Stimulated activated CD8-positive, alpha-beta memory T cell treated with anti-CD3 and anti-CD28 coated beads, Interleukin-15, amount 100 ng/mL, for 24 hours (primary cell): ENCODE data around the gene ANXA1.
"Not testable (repeated sequence)": the region's sequence is repeated elsewhere in the genome, so short reads cannot be mapped to it uniquely, and the experiment has no call there.

Experiments
- DNase-seq: peaks from one replicate; pipeline ENCODE4 v3.0.0-alpha.2; 2020; ENCODE audit warnings: low read depth

The ANXA1 gene

DNA sequence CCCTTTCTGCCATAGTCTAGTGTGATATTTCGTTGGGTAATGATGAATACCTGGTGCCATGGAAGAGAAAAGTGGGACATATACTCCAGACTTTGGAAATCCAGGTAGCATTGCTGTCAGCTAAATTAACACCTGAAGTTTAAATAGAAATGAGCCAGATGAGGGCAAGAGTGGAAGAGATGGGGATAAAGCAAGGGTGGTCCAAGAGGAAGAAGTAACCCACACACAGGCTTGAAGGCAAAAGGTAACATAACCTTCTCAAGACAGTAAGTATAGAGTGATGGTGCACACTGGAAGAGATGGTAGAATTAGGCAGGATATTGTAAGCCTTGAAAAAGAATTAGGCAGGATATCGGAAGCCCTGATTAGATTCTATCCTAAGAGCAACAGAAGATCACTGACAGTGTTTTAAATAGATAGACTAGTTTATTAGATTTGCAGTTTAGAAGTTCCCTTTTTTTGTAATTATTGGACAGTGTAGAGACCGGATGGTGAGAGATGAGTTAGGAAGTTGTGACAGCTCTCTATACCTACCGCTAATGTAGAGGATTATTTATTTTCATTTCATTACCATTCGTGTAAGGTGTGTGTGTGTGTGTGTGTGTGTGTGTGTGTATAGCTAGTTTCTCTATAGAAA is 16.8 kb downstream of the ANXA1 start:
- no peak for DNase-seq

DNA sequence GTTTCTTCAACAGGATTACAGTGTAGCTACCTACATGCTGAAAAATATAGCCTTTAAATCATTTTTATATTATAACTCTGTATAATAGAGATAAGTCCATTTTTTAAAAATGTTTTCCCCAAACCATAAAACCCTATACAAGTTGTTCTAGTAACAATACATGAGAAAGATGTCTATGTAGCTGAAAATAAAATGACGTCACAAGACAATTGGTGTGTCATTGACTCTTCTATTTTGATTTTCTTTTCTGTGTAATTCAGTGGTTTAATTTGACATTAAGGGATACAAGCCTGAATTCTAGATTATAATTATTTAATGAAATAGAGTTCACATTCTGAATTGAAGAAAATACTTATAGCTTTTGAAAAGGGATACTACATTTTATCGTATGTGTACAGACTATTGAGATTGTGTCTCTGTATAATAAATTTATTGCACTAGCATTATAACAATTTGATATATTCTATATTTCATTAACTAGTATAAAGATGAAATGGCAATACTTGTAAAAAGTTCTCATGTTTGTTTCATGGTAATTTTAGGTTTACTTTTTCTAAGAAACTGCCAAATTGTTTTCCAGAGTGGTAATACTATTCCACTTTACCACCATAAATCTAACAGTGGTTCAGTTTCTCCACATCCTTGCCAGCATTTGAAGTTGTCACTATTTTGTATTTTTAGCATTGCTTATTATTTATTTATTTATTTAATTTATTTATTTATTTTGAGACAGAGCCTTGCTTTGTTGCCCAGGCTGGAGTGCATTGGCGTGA is 18.7 kb downstream of the ANXA1 start:
- DNase-seq = no peak

DNA sequence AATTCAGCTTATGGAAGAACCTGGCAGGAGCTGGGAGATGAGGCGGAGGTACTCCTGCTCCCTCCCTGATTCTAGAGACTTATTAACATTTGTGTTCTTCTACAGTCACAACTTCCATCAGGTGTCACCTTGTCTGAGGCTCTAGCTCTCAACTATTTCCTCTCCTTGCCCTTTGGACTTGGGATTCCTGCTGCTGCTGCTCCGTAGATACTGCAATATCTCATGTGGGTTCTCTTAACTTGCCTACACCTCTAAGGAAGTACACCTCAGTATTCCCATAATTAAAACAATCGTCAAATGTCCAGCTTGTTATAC is 21.2 kb downstream of the ANXA1 start:
- DNase-seq = no peak

DNA sequence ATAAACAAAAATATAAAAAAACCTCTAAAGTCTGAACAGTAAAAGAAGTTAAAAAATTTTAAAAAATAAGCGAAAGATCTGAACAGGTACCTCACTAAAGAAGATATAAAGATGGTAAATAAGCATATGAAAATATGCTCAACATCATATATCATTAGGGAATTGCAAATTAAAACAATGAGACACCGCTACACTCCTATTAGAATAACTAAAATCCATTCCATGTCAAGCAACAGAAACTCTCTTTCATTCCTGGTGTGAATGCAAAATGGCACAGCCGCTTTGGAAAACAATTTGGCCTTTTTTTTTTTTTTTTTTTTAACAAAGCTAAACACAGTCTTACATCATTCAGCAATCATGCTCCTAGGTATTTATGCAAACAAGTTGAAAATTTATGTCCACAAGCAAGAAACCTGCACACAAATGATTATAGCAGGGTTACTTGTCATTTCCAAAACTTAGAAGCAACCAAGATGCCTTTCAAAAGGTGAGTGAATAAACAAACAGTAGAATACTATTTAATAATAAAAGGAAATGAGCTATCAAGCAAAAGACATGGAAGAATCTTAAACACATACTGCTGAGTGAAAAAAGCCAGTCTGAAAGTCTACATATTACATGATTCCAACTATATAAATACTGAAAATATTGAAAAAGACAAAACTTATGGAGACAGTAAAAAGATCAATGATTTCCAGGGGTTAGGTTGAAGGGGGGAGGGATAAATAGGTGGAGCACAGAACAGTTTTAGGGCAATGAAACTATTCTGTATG is 22.1 kb downstream of the ANXA1 start:
- no peak for DNase-seq

DNA sequence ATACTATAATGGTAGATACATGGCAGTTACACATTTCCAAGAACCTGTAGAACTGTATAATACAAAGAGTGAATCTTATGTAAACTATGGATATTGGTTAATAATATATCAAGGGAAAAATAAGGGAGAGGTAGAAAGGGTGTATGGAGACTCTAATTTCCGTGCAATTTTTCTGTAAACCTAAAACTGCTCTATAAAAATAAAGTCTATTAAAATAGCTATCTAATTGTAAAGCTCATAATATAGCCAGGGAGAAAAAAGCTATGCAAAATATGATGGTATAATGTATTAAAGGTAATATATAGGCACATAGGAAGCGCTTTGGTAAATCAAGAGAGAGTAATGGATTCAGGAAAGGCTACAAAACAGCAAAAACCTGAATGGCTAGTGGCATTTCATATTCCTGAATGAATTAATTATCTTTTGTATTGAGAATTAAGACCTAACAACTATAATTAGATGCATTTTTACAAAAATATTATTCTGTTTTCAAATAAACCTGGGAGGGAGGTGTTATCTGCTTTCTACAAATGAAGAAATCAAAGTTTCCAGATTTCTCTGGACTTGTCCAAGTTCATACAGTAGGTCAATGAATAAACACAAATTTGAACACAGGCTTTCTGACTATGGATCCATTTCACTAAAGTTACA is 22.8 kb downstream of the ANXA1 start:
- DNase-seq = no peak

DNA sequence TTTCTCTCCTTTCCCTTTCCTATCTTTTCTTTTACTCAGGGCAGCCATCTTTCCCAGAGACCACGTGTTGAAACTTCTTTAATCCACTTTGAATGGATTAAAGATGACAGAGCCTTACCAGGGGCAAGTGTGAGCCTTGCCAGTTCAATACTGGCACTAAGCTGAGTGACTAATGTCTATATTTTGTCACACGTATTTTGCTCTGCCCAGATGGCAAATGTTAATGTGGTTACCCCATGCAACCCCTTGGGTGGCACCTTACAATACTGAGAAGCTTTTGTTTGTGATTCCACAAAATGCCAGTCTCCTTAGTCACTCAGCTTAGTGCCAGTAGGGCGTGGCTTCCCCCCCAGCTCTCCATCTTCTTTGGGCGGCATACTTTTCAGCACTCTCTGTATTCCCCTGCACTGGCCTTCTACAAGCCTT is 24.8 kb downstream of the ANXA1 start:
- DNase-seq = no peak

DNA sequence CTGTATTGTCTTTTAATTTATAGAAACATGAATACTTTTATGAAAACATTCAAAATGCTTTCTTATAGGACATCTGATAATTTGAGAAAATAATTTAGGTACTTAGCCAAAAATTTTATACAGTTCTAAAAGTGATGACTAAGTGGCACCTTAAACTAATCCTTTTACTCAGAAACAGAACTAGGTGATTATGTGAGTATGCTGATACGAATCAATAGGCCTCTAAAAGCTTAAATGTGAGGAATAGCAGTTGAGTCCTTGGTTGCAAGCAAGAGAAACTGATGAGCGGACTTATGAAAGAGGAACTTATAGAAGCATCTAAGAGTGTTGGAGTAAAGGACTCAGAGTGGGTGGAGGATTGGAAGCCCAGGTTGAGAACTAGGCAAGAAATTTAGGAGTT is 26.4 kb downstream of the ANXA1 start:
- no peak for DNase-seq

DNA sequence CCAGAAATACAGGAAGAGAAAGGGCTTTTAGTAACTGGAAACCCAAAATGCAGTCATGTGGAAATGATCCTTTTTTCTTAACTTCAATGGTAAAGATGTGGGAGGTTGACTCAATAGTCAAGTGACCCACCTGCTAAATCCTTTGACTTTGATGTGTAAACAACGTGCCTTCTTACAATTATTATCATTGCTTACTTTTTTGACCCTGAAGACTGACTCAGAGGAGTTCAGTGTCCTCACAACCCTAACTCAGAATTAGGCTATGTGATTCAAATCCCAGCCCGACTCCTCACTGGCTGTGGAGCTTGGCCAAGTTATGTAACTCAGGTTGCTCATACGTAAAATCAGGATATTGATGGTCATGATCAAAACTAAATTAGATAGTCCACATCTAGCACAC is 27.9 kb downstream of the ANXA1 start:
- no peak for DNase-seq

DNA sequence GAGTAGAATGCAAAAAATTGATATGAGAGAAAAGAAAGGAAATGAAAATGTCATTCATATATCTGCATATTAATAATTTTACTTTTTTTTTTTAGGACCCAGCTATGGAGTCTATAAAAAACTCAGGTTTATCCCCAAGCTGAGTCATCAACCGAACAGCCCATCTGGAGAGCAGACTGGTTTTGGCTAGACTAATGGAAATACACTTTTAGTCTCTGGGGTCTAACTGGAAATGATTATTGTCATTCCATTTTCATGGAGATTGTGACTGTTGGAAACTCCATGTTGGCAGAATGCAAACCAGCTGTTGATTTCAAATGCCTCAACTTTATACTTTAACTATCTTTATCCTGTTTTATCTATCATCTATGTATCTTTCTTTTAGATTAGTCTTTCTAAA is 28.7 kb downstream of the ANXA1 start:
- no peak for DNase-seq

DNA sequence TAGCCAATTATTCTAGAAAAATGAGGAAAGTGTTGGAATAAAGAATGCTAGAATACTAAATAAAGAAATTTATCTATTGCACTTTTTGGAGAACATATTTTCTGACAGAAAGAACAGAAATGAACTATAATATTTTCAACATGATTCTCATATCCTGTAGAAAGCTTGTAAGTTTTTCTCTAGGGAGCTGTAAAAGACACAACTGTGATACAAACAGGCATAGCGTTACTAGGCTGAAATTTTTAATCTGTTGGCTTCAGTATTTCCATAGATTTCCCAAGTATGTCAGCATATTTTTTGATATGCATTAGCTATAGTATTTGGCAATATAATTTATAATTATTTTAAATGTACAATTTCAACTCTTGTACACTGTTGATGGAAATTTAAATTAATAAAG is 31.3 kb downstream of the ANXA1 start:
- no peak for DNase-seq

DNA sequence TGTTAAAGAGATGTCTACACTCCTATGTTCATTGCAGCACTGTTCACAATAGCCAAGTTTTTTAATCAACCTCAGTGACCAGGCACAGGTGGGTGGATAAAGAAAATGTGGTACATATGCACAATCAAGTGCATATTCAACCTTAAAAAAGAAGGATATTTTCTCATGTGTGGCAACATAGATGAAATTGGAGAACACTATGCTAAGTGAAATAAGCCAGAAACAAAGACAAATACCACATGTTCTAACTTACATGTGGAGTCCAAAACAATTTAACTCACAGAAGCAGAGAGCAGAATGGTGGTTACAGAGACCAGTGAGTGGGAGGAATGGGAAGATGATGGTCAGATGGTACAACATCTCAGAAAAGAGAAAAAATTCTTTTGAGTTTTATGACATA is 31.8 kb downstream of the ANXA1 start:
- DNase-seq = no peak

DNA sequence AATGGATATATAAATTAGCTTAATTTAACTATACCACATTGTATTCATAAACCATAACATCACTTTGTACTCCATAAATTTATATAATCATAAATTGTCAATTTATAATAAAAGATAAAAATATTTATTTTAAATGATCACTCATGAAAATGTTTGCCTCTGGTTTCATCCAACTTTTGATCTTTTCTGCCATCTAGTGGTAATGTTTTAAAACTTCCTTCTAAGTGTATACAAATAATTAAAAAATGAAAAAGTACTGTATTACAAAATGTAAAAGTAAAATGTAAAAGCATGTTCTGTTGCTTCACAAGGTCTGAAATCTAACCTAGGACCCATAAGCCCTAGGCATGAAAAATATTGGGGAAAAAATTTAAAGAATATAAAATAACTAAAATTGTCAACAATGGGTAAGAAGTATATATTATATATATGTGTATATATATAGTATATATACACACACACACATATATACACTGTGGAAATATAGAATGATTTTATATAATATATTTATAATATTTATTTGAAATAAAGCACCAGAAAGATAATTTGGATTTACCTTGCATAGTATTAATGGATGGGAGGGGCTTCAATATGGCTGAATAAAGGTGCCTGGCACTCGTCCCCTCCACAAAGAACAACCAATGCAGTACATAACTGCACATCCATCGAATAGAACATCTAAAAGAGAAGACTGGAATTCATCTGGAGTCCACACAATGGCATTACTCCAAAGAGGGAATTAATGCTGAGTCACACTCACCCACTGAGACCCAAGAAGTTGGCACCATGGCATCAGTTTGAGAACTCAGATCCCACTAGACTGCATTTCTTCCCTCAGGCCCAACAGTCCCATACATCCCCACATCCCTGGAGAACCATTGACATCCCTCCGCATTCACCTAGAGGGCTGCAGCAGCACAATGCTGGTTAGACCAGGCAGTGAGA is 32.5 kb downstream of the ANXA1 start:
- no peak for DNase-seq

DNA sequence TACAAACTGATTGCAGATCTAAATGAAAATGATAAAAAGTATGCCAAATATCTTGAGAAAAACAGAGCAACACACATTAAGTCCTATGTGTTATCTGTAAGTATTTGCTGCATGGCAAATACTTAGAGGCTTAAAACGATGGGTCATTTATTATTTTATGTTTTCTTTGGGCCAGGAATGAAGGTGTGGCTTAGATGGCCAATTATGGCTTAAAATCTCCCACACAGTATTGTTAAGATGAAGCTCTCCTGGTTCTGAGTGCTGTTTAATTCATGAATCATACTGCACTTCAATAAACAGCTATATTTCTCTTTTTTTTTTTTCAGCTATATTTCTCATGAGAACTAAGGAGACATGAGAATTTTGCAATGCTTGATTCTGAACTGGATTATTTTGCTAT is 39.4 kb downstream of the ANXA1 start:
- DNase-seq = not testable (repeated sequence)

DNA sequence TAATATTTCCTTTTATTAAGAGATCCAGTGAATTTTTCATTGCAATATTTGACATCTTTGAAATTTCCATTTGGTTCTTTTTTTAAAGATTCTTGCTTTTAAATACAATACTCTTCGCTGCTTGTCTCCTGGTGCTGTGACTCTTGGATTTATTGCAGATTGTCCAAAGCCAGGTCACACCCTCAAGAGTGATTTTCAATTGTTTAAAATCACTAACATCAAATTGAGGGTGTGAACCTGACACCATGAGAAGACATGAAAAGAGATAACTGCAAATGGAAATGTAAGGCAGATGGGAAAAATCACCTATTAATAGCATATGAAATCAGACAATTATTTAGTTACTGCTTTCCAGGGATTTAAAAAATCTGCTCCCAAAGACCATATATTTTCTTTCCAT is 42.6 kb downstream of the ANXA1 start:
- no peak for DNase-seq

DNA sequence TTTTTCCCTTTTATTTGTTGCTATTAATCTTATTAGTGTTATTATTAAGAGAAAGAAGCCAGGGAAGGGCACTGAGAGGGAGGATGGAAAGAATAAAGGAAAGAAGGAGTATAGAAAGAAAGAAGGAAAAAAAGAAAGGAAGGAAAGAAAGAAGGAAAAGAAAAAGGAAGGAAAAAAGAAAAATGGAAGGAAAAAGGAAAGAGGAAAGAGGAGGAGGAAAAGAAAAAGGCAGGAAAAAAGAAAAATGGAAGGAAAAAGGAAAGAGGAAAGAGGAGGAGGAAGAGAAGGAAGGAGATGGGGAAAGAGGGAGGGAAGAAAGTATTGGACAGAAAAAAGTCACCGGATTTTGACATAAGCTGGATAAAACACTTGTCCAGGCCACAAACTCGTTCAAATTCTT is 47.8 kb downstream of the ANXA1 start:
- no peak for DNase-seq

DNA sequence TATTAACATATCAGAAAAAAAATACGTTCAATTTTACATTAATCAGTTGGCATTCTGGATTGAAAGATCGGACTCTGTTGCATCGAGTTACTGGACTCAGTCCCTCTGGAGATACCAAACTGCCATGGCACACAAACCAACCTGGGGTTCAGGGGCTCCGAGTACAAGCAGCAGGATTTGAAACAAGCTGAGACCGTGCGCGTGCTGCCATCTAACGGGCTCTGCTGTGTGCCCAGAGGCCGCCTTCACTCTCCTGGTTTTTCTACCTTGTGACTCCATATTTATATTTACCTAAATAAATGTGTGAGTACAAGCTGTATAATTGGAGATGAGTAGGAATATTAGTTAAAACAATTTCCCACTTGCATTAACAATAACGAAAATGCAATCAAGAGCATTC is 48.2 kb downstream of the ANXA1 start:
- DNase-seq = no peak

DNA sequence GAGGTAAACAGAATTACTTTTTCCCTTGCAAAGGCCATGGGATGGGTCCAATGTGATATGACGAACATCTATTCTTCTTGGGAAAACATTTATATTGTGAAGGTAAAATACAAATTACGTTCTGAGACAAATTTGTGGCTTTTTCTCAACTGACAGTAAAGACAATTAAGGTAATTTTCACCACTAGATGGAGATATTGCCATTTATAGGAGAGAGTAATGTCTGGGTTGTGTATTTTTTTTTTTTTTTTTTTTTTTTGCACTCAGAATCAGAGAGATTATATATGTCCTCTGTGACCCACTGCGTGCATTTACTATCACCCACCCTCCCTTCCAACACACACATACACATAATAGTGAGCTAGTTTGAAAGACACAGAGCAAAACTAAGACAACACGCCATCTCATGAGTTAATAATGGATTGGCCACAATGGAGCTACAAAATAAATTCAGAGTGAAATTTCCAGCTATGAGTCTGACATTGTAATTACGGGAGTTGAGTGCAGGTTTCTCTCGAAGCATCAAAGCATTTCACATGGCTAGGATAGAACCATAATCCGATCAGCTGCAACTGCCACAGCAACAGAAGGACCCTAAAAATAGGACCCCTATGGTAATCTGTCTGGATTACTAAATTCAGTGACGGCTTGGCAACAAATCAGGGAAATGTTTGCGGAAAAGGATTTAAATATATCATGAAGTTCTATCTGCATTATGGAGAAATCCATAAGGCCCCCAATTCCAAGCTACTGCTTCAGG is 49.2 kb downstream of the ANXA1 start:
- no peak for DNase-seq

DNA sequence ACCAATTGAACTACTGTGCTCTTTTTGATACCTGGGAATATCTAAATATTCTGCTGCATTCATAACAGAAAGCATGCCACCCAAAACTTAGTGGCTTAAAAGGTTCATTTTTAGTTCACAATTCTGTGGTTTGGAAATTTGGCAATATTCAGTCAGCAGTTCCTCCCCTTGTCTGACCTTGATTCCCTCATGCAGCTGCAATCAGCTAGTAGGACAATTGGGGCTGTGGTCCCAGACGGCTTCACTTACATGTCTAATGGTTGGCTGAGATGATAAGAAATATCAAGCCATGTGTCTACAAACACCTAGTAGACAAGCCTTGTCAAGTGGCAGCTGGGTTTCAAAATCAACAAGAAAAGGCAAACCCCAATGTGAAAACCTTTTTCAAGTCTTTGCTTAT is 51.3 kb downstream of the ANXA1 start:
- DNase-seq = no peak

DNA sequence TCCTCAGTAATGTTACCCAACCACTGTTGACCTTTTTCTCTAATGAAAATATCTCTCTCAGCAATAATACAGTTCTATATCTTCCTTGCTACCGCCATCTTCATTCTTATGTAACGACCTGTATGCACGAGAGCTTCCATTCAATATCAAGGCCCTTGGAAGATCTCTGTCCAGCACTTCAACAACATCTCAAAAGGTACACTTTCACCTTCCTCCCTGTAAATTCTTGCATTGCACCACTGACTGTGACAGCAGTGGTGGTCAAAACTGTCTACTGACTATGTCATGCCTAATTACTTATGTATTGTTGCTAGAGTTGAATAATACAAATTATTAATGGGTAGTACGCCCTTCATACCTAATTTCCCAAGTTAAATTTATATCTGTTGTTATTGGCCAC is 53.3 kb downstream of the ANXA1 start:
- no peak for DNase-seq

DNA sequence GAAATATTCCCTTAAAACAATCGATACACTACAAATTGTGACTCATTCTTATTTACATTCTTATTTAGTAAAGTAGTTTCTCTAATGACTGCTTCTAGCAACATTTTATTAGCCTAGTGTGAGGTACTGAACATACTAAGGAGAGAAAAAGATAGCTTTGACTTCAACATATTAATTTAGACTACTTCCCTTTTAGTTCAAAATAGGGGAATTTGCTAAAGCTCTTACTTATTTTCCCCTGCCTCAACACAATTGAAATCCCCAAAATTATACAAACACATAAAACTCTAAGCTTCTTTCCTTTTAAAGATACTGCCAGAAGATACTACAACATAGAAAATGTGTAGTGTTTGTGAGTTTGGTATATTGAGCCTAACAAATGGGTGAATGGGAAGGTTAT is 55.2 kb downstream of the ANXA1 start:
- DNase-seq = no peak
